GM23248 (cell line): ENCODE data around the gene DUSP22.

Experiments used
- EZH2 ChIP-seq: fragments of 200-600 bp; sonication (generic); IDR thresholded peaks from 2 replicates; pipeline ENCODE4 v1.6.1; 2018; ENCODE audit warnings: antibody characterized with exemption, mild to moderate bottlenecking; ENCODE audit not compliant: insufficient read depth, poor library complexity, severe bottlenecking
- EZH2phosphoT487 ChIP-seq: fragments of 200-600 bp; sonication (generic); IDR thresholded peaks from 2 replicates; pipeline ENCODE4 v1.6.1; 2018; ENCODE audit warnings: antibody characterized with exemption, moderate library complexity, mild to moderate bottlenecking, low read depth; ENCODE audit not compliant: insufficient read depth

- TF ChIP-seq EZH2, result no peak
- no peak for TF ChIP-seq EZH2phosphoT487
Observed at GRCh38 chr6:247351-247750, 44.9 kb upstream of the DUSP22 start.
